Measurements from ENCODE around the gene SMAD3. TPM values are rescaled to one million over a fixed set of nuclear protein-coding genes. Genes with fewer than 3 reads are reported as not detected.
A peak's percentile ranks its signal among the peaks of the same experiment; 100 is the strongest.

Gene SMAD3
- total and polyA plus RNA-seq, 2 of the 4 experiments (the other 2 are of a cell fraction) = 71.0 to 177 TPM

DNA sequence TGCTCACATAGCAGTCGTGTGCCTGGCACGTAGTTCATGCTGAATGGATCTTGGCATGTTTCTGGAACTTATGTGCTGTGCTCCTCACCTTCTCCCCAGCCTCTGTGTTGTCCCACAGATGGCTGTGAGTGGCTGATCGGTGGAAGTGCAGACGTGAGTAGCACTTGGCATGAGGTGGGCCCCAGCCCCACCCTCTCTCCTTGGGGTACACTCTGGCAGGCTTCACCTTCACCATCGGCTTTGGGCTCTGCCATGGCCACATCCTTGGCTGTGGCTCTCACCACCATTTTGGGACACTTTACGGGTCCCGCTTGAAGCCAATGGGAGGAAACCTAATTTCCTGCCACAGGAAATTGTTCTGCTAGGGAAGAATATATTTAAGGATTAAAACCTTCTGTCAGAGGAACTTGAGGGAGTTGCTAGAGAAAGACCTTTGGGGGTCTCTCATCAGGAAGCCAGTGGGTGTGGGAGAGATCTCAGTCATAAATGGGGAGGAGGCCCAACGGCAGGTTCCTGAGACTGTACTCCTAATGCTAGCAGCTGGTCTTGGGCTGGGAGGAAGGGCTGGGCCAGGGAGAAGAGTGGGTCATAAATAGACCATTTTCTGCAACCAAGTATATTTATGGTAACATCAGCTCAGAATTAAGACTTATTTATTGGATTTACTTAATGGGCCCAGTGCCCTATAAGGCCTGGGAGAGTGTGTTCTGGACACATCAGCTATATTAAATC is 92.3 kb downstream of the SMAD3 start:
- no peak overlapping the region; the same call in 1 of the 2 replicates for H3K14ac ChIP-seq (replicated peaks; ENCODE audit: low read depth, low read length)
- DNase-seq (no peak), ATAC-seq (ENCODE audit: low read depth) (no peak; the same call in 1 of the 2 replicates)
- intact Hi-C loops (cut with micrococcal nuclease) = no loop called here
- H3K79me1 ChIP-seq (ENCODE audit: low read depth in 1 of 2, low read length in 2 of 2) = peaks cover 44 to 91% of the 10 kb centered on the region in 2 experiments
- H2AK5ac ChIP-seq (ENCODE audit: low read depth, low read length) = peak overlapping the region; percentile 55; the same call in 1 of the 2 replicates
- no TSS peak for BruUV-seq (replicated peaks)
- no peak overlapping the region for H2AK9ac ChIP-seq (replicated peaks; ENCODE audit: low read depth, low read length, poor library complexity)
- peaks cover 47% of the 10 kb centered on the region for H3K36me3 ChIP-seq (ENCODE audit: control insufficient read depth, insufficient read depth, low read length)
- H3K18ac ChIP-seq (ENCODE audit: low read depth, low read length) = no peak overlapping the region
- H2BK20ac ChIP-seq (ENCODE audit: low read depth, low read length) = no peak overlapping the region
- no peak for TF ChIP-seq CEBPB (IDR thresholded peaks at IDR 0.05; ENCODE audit: low read depth, low read length)
- no peak for TF ChIP-seq NFE2L2 (IDR thresholded peaks at IDR 0.05; ENCODE audit: low read depth, low read length)
- no peak overlapping the region for H3K4me2 ChIP-seq (ENCODE audit: low read depth, low read length)
- dilution Hi-C loops (cut with HindIII; ENCODE audit: low sequenced_read_pairs, unreplicated experiment) = no loop called here
- no peak overlapping the region for H2BK120ac ChIP-seq (ENCODE audit: low read depth, low read length)
- H4K8ac ChIP-seq (ENCODE audit: low read depth in 2 of 2, low read length in 2 of 2) = peak overlapping the region; percentile 2 to 16; a peak in 2 of 4 replicates
- no peak overlapping the region for H3K9ac ChIP-seq (ENCODE audit: low read depth, low read length)
- no peak overlapping the region for H3K23ac ChIP-seq (ENCODE audit: low read depth, low read length)
- H3K56ac ChIP-seq (ENCODE audit: extremely low read depth, insufficient read depth, low read length) = no peak overlapping the region
- WGBS, 2 experiments (ENCODE audit: extremely low coverage in 2 of 2, insufficient read length in 1 of 2) = 100% methylated on average over 2 of the region's 8 CpGs; no CpG with 5 or more reads in 1 of the 2 experiments
- H3K27ac ChIP-seq (ENCODE audit: insufficient read depth, low read length) = peak overlapping the region; percentile 25; the same call in 1 of the 2 replicates
- peak overlapping the region; percentile 15 for H2BK5ac ChIP-seq (ENCODE audit: low read depth, low read length, poor library complexity, severe bottlenecking)
- H3K4me1 ChIP-seq (ENCODE audit: control insufficient read depth, insufficient read depth, low read length) = peaks cover 29% of the 10 kb centered on the region
- H3K4ac ChIP-seq (ENCODE audit: low read depth, low read length) = peak overlapping the region; percentile 23; the same call in 1 of the 2 replicates
- H2BK15ac ChIP-seq (ENCODE audit: low read depth, low read length) = no peak overlapping the region
- in situ Hi-C loops (cut with MboI; ENCODE audit: low sequenced_read_pairs) = no loop called here
- H4K20me1 ChIP-seq (ENCODE audit: insufficient read depth, low read length) = peaks cover 38% of the 10 kb centered on the region
- H4K5ac ChIP-seq (ENCODE audit: low read depth, low read length) = 0 out of 2 replicates have a peak overlapping the region, but pooled peaks have one; percentile 15
- H3K4me3 ChIP-seq (ENCODE audit: insufficient read depth, low read depth, low read length) = no peak overlapping the region
- H4K91ac ChIP-seq (ENCODE audit: insufficient read depth, low read depth, low read length) = no peak overlapping the region
- no peak overlapping the region for H2AFZ ChIP-seq (replicated peaks; ENCODE audit: low read length, poor library complexity)
- H3K27me3 ChIP-seq (ENCODE audit: control insufficient read depth, insufficient read depth, low read length) = no peaks in the 10 kb centered on the region
- ChIA-PET POLR2A (ENCODE audit: unreplicated experiment) (no interaction called here), CTCF (interaction anchor here (0.6 kb wide), 1 partner anchor 231 kb away, joined by 3 read pairs; no protein-coding TSS in a partner anchor)
- H3K9me3 ChIP-seq (ENCODE audit: control insufficient read depth, insufficient read depth, low read length) = no peaks in the 10 kb centered on the region; the same call in 1 of the 2 replicates
- peaks cover 40% of the 10 kb centered on the region for H3K9me1 ChIP-seq (ENCODE audit: insufficient read depth, low read length)
